Mammary epithelial cell (primary cell): ENCODE data around the gene ACVR1C.

Experiments used
- EZH2 ChIP-seq: IDR thresholded peaks from 2 replicates; pipeline ENCODE4 v1.6.1; 2012; ENCODE audit warnings: low read length, inconsistent platforms, borderline replicate concordance
- TF ChIP-seq, protein P1 (sequence below), 2 donors: IDR thresholded peaks in 1 of 2; conservative IDR thresholded peaks in 1 of 2; 2 replicates each; pipeline ENCODE4 v1.5.1; 2011 to 2012; ENCODE audit warnings: inconsistent platforms in 2 of 2, low read length in 2 of 2, mild to moderate bottlenecking in 2 of 2, control low read depth in 1 of 2, low read depth in 1 of 2; ENCODE audit not compliant: insufficient read depth in 1 of 2; ENCODE audit errors: extremely low read depth in 1 of 2

DNA sequence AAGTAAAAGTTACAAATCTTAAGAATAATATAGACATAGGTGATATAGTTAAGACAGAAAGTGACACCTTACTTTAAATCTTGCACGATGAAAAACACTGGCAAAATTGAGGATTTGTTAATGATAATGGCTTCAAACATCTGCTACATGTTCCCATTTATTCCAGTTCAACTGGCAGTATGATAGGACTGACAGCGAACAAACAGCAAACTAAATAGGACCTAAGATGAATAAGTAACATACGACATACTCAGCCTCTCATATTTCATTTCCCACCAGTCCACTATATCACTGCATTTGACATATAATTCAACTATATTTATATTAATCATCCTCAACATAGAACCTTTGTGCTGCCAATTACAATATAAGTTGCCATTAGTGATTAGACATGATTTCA is 36.3 kb downstream of the ACVR1C start:
- TF ChIP-seq, protein P1, sequence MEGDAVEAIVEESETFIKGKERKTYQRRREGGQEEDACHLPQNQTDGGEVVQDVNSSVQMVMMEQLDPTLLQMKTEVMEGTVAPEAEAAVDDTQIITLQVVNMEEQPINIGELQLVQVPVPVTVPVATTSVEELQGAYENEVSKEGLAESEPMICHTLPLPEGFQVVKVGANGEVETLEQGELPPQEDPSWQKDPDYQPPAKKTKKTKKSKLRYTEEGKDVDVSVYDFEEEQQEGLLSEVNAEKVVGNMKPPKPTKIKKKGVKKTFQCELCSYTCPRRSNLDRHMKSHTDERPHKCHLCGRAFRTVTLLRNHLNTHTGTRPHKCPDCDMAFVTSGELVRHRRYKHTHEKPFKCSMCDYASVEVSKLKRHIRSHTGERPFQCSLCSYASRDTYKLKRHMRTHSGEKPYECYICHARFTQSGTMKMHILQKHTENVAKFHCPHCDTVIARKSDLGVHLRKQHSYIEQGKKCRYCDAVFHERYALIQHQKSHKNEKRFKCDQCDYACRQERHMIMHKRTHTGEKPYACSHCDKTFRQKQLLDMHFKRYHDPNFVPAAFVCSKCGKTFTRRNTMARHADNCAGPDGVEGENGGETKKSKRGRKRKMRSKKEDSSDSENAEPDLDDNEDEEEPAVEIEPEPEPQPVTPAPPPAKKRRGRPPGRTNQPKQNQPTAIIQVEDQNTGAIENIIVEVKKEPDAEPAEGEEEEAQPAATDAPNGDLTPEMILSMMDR (conservative IDR thresholded peaks at IDR 0.05 in 1 of 2, IDR thresholded peaks at IDR 0.05 in 1 of 2; ENCODE audit: extremely low read depth in 1 of 2, insufficient read depth in 1 of 2, low read depth in 1 of 2, low read length in 2 of 2), result no peak
- TF ChIP-seq EZH2, result no peak
